ENCODE results near the gene BCAS1. TPM values are rescaled to one million over a fixed set of nuclear protein-coding genes. Genes with fewer than 3 reads are reported as not detected.

BCAS1 gene
- total RNA-seq, 2 experiments from 2014 or later: 0.06 TPM; not detected in 1

DNA sequence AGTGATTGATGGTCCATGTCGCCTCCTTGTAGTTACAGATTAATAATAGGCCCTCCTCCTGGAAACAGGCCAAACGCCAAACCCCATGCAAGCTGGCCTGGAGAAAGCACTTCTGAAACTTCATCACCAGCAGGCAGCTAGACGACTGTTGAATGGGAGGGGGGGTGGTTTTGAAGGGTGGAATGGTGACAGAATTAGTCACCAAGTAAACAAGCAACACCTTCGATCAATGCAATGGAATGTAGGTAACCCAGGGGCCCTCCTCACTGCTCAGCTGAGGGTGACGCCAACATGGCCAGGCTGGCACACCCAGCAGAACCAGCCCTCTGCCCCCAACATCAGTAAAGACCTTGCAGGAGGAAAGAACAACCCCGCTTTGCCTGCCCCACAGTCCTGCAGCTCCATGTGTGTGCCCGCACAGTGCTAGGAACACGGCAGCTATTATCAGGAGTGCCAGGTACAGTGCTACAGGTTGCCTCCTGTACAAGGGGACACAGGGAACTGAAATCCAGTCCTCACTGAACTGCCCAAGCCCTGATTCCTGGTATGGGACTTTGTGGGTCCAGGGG is 2.7 kb downstream of the BCAS1 start:
- no peaks in the 10 kb centered on the region for H3K9me3 Mint-ChIP-seq
- H3K4me1 Mint-ChIP-seq: peaks cover 10% of the 10 kb centered on the region
- no peaks in the 10 kb centered on the region for H3K27me3 Mint-ChIP-seq
- no peaks in the 10 kb centered on the region for H3K36me3 Mint-ChIP-seq (ENCODE audit: low read depth)
- DNase-seq: no peak
- no peak overlapping the region for H3K4me3 Mint-ChIP-seq
- CTCF ChIA-PET: interaction anchor here (1.5 kb wide), 1 partner anchor 11 kb away, joined by 4 read pairs; no protein-coding TSS in a partner anchor
- H3K27ac Mint-ChIP-seq: no peak overlapping the region
- POLR2A ChIA-PET: no interaction called here

DNA sequence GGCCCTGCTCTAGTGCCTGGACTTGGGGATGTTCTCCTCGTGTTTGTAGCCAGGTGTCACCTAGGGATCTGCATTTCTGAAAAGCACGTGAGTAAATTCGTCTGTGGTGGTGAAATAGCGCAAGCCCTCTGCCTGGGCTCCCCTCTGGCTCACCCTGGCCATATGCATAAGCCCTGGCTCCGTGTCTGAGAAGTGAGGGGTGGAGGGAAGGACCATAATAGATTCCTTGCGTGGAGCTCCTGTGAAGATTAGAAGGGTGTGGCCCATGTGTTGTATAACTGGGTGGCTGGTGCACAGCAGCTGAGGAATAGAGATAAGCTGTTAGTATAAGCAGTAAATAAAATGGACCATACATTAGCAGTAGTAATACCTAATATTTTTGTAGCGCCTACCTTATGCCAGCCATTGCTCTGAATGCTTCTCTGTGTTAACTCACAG is 4.8 kb downstream of the BCAS1 start:
- DNase-seq: no peak
- POLR2A ChIA-PET: interaction anchor here (0.7 kb wide), 1 partner anchor 83 kb away, joined by 4 read pairs; no protein-coding TSS in a partner anchor
- no peaks in the 10 kb centered on the region for H3K36me3 Mint-ChIP-seq (ENCODE audit: low read depth)
- no peak overlapping the region for H3K4me3 Mint-ChIP-seq
- no peaks in the 10 kb centered on the region for H3K9me3 Mint-ChIP-seq
- CTCF ChIA-PET: interaction anchor here (0.7 to 1.2 kb wide), 2 partner anchors 13 to 648 kb away, joined by 3 to 5 read pairs; no protein-coding TSS in a partner anchor
- no peak overlapping the region for H3K27ac Mint-ChIP-seq
- H3K27me3 Mint-ChIP-seq: no peaks in the 10 kb centered on the region
- peaks cover 10% of the 10 kb centered on the region for H3K4me1 Mint-ChIP-seq

DNA sequence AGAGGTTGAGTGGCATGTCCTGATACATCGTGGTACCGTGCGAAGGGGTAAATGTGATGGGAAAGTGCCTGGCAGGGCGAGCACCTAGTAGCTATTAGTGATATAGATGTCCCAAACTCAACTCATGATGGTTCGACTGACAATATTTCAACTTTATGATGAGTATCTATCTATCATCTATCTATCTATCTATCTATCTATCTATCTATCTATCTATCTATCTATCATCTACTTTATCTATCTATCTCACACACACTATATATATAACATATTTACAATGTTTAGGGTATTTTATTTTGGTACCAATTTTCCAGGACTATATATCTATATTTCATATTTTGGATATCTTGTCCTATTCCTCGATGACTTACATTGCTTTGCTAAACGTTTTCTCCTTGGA is 5.5 kb downstream of the BCAS1 start:
- no peak for DNase-seq
- H3K27me3 Mint-ChIP-seq: no peaks in the 10 kb centered on the region
- H3K27ac Mint-ChIP-seq: no peak overlapping the region
- no peaks in the 10 kb centered on the region for H3K36me3 Mint-ChIP-seq (ENCODE audit: low read depth)
- ChIA-PET POLR2A (no interaction called here), CTCF (interaction anchor here (0.5 to 1.2 kb wide), 2 partner anchors 14 to 484 kb away, joined by 3 to 5 read pairs; no protein-coding TSS in a partner anchor)
- H3K9me3 Mint-ChIP-seq: no peaks in the 10 kb centered on the region
- peaks cover 10% of the 10 kb centered on the region for H3K4me1 Mint-ChIP-seq
- H3K4me3 Mint-ChIP-seq: no peak overlapping the region

DNA sequence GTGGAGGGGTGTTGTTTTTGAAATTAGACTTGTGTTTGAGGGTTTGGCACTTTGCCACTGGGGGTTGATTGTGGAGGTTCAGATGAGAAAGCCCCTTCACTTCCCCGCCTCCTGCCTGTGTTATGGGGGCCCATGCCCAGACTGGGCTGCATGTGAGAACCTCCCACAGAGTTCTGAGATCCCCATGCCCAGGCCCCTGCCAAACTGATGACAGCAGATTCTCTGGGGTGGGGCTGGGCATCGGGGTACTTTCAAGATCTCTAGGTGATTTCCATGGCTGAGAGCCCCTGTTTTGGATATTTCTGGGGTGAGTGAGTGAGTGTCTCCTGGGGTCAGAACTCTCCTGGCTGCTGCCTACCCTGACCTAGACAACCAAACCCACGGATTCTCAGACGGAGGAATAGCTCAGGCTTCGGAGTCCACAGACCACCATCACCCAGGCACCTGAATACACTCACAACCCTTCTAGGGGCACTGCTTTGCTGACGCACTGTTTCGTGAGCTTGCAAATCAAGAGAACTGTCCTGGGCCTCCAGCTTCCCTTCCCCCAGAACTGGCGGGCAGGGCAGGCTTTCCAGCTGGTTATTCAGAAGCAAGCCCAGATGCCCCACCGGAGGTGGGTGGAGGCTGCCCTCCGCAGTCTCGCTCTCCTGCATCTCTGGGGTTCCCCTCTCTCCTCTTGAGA is 6.3 kb downstream of the BCAS1 start:
- Mint-ChIP-seq H3K27ac (no peak overlapping the region), H3K9me3 (no peaks in the 10 kb centered on the region), H3K36me3 (ENCODE audit: low read depth) (no peaks in the 10 kb centered on the region), H3K4me1 (peaks cover 10% of the 10 kb centered on the region), H3K27me3 (no peaks in the 10 kb centered on the region), H3K4me3 (no peak overlapping the region)
- ChIA-PET POLR2A (no interaction called here), CTCF (interaction anchor here (0.5 kb wide), 2 partner anchors 483 to 1606 kb away, joined by 3 to 4 read pairs; no protein-coding TSS in a partner anchor)
- DNase-seq: no peak

DNA sequence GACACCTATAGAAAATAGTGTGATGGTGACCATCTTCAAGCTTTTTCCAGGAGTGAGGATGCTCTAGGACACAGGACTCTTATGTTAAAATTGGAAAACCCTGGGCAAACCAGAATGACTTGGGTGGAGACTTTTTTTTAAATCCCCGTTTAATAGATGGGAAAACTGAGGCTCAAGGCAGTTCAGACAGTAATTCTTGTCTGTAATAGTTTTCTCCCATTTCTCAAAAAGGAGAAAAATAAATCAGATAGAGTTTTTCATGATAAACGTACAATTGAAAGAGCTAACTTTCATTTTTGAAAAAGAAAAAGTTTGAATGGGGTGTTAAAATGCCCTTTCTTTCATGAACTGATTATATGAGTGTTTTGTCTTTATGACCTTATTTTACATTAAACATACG is 6.8 kb downstream of the BCAS1 start:
- no peak overlapping the region for H3K4me3 Mint-ChIP-seq

DNA sequence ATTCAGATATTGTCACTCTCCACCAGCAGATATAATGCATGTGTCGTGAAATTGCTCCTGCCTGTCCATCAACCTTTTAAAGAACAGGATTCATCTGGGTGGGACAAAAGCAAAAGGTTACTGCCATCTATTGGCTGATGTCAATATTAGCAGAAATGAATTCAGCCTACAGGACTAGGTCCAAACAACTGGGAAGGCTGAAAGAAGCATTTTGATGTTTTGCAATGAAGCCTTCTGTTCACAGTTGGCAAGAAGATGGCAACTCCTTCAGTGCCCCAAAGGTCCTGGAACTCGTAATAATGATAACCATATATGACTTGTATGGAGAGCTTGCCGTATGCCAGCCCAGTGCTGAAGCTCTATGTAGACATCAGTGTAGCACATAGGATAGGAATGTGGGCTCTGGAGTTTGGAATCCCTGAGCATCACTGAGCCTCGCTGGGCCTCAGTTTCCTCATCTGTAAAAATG is 7.5 kb downstream of the BCAS1 start:
- Mint-ChIP-seq H3K36me3 (ENCODE audit: low read depth) (no peaks in the 10 kb centered on the region), H3K27ac (no peak overlapping the region), H3K9me3 (no peaks in the 10 kb centered on the region), H3K27me3 (no peaks in the 10 kb centered on the region), H3K4me3 (no peak overlapping the region), H3K4me1 (peaks cover 12% of the 10 kb centered on the region)
- CTCF ChIA-PET: interaction anchor here (0.6 to 1.1 kb wide), 3 partner anchors 123 to 583 kb away, joined by 4 to 5 read pairs (median 5); no protein-coding TSS in a partner anchor
- DNase-seq: no peak
- POLR2A ChIA-PET: no interaction called here

More for the DNA sequence above, 6.8 kb downstream of the BCAS1 start:
- Mint-ChIP-seq H3K9me3 (no peaks in the 10 kb centered on the region), H3K27me3 (no peaks in the 10 kb centered on the region), H3K27ac (no peak overlapping the region), H3K4me1 (peaks cover 10% of the 10 kb centered on the region), H3K36me3 (ENCODE audit: low read depth) (no peaks in the 10 kb centered on the region)
- POLR2A ChIA-PET: no interaction called here
- no peak for DNase-seq
- CTCF ChIA-PET: interaction anchor here (0.5 to 1.1 kb wide), 2 partner anchors 124 to 1606 kb away, joined by 4 read pairs; no protein-coding TSS in a partner anchor

DNA sequence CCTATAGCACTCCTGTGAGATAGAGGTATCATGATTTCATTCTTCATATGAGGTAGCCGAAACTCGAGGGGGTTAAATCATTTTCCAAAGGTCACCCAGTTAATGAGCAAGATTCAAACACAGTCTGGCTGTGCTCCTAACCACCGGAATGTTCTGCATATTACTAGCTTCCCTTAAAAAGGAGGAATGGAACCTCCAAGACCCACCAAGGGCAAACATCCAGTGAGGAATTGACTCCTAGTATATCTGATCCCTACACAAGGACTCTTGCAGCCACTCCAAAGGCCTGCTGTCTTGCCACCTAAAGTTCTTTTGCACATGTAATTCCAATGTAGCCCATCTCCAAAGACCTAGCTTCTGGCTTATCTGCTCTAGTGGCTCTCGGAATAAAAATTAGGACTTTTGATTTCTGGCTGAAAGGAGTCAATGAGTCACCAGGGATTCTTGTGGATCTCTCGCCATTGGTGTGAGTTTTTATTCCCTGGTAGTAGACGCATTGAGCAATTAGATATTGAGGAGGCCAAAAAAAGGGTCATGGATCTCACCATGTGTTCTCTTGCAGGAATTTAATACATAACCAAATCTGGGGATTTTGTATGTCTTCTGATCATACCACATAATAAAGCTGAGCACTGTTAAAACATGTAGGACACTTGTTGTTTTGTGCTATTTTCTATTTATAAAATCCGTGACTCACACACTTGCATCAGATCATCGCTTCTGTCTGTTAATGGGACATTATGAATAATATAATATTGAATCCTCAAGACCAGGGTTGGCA is 9.1 kb downstream of the BCAS1 start:
- no peak for DNase-seq
- Mint-ChIP-seq H3K4me3 (no peak overlapping the region), H3K27ac (no peak overlapping the region), H3K9me3 (no peaks in the 10 kb centered on the region), H3K36me3 (ENCODE audit: low read depth) (no peaks in the 10 kb centered on the region), H3K27me3 (no peaks in the 10 kb centered on the region), H3K4me1 (peaks cover 8% of the 10 kb centered on the region)
- ChIA-PET CTCF (interaction anchor here (0.6 to 1.2 kb wide), 3 partner anchors 8 to 199 kb away, joined by 3 read pairs; no protein-coding TSS in a partner anchor), POLR2A (no interaction called here)

DNA sequence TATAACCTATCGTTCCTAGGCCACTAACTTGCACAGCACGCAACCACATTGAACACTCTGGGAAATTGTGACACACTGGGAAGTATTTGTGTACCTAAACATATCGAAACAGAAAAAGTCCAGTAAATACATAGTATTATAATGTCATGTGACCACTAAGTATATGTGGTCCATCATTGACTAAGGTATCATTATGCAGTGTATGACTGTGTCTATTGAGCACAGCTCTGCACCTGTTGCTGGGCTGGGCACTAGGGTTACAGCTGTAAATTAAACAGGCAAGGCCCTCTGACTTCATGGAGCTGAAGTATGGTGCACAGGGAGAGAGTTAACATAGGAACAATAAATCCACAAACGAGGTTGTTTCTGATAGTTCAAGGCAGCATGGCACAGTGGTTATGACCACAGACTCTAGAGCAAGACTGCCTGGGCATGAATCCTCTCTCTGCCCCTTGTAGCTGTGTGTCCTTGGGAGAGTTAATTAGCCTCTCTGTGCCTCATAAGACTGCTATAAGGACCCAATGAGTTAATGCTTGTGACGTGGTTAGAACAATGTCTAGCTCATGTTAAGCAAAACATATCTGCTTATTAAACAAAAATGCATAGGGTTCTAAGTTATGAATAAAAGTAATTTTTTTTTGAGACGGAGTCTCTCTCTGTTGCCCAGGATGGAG is 10.6 kb downstream of the BCAS1 start:
- CTCF ChIA-PET: interaction anchor here (1.0 to 1.2 kb wide), 2 partner anchors 93 to 102 kb away, joined by 3 to 4 read pairs; no protein-coding TSS in a partner anchor
- H3K9me3 Mint-ChIP-seq: no peaks in the 10 kb centered on the region

DNA sequence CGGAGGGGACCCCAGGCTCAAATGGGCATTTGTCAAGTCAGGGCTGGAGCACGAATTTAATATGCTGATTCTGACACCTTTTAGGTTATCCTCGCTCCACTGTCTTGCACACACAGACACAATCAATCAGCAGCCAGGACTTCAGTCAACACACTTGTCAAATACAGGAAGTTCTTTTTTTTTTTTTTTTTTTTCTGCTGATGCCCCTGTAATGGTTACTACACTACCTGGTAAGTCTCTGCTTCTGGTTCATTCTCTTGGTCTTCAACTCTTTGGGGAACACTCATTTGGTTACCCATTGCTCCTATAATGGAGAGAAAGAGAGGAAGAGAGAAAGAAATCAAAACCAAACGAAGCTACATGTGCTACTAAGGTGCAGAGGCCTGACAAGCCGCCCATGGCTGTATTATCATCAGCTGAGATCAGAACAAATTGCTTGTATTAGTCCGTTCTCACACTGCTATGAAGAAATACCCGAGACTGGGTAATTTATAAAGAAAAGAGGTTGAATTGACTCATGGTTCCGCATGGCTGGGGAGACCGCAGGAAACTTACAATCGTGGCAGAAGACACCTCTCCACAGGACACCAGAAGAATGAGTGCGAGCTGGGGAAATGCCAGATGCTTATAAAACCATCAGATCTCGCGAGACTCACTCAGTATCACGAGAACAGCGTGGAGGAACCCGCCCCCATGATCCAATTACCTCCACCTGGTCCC is 11.8 kb downstream of the BCAS1 start:
- DNase-seq: no peak
- ChIA-PET CTCF (interaction anchor here (0.5 kb wide), 1 partner anchor 783 kb away, joined by 3 read pairs; no protein-coding TSS in a partner anchor), POLR2A (no interaction called here)
- H3K36me3 Mint-ChIP-seq (ENCODE audit: low read depth): no peaks in the 10 kb centered on the region
- peaks cover 2% of the 10 kb centered on the region for H3K27me3 Mint-ChIP-seq
- H3K27ac Mint-ChIP-seq: no peak overlapping the region
- H3K9me3 Mint-ChIP-seq: no peaks in the 10 kb centered on the region
- H3K4me1 Mint-ChIP-seq: peaks cover 2% of the 10 kb centered on the region
- H3K4me3 Mint-ChIP-seq: no peak overlapping the region

More for the DNA sequence above, 10.6 kb downstream of the BCAS1 start:
- H3K4me1 Mint-ChIP-seq: peaks cover 8% of the 10 kb centered on the region
- no peak for DNase-seq
- no peak overlapping the region for H3K4me3 Mint-ChIP-seq
- H3K36me3 Mint-ChIP-seq (ENCODE audit: low read depth): no peaks in the 10 kb centered on the region
- no peak overlapping the region for H3K27ac Mint-ChIP-seq
- POLR2A ChIA-PET: no interaction called here
- H3K27me3 Mint-ChIP-seq: peaks cover 2% of the 10 kb centered on the region

DNA sequence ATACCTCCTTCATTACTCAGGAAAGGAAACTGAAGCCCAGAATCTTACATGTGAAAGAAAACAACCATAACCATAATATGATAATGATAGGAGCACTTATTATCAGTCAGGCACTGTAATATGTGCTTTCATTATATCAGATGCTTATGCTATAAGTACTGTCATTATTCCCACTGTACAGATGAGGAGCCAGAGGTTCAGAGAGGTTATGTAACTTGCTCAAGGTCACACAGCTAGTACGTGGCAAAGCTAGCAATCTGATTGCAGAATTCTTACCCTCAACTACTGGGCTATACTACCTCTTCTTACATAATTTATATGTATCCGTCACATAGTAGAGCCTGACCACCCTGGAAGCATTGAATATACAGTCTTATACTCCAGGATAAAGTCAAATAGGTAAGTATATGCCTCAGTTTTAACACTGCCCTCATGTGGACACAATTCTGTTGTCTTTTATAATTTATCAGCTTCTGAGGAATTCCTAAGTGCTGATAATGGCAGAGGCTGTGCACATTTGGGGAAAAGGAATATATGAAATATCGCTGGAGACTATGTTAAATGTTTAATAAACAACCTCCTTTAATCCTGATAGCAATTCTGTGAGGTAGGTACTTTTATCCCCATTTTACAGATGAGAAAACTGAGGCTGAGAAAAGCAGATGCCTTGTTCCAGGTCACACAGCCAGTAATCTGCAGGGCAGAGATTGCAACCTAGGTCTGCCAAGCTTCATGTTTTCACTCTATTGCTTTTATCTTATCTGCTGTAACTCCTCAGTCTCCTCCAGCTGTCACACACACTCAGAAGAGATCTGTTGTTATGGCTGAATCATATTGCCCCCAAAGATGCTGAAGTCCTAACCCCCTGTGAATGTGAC is 13.4 kb downstream of the BCAS1 start:
- no peak for DNase-seq
- no peak overlapping the region for H3K27ac Mint-ChIP-seq
- H3K4me1 Mint-ChIP-seq: peaks cover 2% of the 10 kb centered on the region
- POLR2A ChIA-PET: no interaction called here
- H3K9me3 Mint-ChIP-seq: peaks cover 2% of the 10 kb centered on the region
- H3K36me3 Mint-ChIP-seq (ENCODE audit: low read depth): no peaks in the 10 kb centered on the region
- CTCF ChIA-PET: no interaction called here
- peaks cover 5% of the 10 kb centered on the region for H3K27me3 Mint-ChIP-seq
- no peak overlapping the region for H3K4me3 Mint-ChIP-seq

DNA sequence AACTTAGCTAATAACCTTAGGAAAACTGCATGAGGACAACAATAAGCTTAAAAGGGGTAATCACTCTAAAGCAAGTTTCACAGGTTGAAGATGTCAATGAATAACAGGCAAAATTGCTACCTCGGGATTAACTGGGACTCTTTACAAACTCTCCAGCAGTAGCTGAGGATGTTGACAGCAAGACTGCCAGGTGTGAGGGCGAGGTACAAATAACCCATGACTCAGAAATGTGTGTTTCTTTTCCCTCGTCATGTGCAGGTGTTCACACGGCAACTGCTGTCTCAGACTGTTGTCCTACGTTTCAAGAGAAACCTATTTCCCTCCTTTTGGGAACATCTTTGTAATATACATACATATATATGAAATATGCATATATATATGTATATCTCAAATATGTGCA is 15.9 kb downstream of the BCAS1 start:
- Mint-ChIP-seq H3K27ac (no peak overlapping the region), H3K4me1 (peaks cover 2% of the 10 kb centered on the region), H3K9me3 (peaks cover 5% of the 10 kb centered on the region), H3K36me3 (ENCODE audit: low read depth) (no peaks in the 10 kb centered on the region), H3K4me3 (no peak overlapping the region), H3K27me3 (peaks cover 8% of the 10 kb centered on the region)
- CTCF ChIA-PET: interaction anchor here (0.5 to 1.2 kb wide), 2 partner anchors 12 to 22 kb away, joined by 3 read pairs; no protein-coding TSS in a partner anchor
- no peak for DNase-seq
- POLR2A ChIA-PET: no interaction called here
